ENCODE results near the gene AGBL5.

The AGBL5 gene

GRCh38 chr2:27079233-27080139 is 28.0 kb downstream of the AGBL5 start:
- DNase-seq: no peak

DNA sequence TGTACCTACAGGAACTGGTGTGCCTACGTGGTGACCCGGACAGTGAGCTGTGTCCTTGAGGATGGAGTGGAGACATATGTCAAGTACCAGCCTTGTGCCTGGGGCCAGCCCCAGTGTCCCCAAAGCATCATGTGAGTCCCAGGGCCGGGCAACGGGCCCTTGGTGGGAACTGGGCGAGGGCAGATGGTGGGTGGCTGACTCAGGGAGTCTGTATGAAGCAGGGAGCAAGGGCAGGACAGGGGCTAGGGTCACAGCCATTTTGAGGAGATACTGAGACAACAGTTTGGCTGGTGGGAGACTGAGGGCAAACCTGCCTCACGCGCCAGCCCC is 28.6 kb downstream of the AGBL5 start:
- no peak for DNase-seq

GRCh38 chr2:27080603-27080936 is 29.1 kb downstream of the AGBL5 start:
- DNase-seq: no peak

DNA sequence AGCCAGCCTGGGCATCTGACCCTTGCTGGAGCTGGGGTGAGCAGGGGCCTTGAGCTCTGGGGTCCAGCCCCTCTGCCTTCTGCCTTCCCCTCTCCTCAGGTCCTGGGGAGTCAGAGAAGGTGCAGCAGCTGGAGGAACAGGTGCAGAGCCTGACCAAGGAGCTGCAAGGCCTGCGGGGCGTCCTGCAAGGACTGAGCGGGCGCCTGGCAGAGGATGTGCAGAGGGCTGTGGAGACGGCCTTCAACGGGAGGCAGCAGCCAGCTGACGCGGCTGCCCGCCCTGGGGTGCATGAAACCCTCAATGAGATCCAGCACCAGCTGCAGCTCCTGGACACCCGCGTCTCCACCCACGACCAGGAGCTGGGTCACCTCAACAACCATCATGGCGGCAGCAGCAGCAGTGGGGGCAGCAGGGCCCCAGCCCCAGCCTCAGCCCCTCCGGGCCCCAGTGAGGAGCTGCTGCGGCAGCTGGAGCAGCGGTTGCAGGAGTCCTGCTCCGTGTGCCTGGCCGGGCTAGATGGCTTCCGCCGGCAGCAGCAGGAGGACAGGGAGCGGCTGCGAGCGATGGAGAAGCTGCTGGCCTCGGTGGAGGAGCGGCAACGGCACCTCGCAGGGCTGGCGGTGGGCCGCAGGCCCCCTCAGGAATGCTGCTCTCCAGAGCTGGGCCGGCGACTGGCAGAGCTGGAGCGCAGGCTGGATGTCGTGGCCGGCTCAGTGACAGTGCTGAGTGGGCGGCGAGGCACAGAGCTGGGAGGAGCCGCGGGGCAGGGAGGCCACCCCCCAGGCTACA is 30.7 kb downstream of the AGBL5 start:
- no peak for DNase-seq

- DNase-seq: no peak
Observed at GRCh38 chr2:27082773-27083409, 31.4 kb downstream of the AGBL5 start.

DNA sequence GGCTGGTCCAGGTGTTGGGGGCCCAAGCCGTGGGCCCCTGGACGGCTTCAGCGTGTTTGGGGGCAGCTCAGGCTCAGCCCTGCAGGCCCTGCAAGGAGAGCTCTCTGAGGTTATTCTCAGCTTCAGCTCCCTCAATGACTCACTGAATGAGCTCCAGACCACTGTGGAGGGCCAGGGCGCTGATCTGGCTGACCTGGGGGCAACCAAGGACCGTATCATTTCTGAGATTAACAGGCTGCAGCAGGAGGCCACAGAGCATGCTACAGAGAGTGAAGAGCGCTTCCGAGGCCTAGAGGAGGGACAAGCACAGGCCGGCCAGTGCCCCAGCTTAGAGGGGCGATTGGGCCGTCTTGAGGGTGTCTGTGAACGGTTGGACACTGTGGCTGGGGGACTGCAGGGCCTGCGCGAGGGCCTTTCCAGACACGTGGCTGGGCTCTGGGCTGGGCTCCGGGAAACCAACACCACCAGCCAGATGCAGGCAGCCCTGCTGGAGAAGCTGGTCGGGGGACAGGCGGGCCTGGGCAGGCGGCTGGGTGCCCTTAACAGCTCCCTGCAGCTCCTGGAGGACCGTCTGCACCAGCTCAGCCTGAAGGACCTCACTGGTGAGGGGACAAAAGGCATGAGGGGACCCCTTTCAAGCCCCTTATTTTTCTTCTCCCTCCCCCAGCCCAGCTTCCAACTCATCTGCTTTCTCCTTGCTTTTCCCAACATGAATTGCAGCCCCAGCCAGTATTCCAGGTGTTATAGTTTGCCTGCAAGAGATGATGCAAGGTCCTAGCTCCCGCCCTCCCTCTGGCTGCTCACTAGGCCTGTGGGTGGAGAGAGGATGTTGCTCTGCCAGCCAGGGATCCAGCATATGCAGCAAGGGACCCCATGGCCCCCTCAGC is 32.2 kb downstream of the AGBL5 start:
- DNase-seq: no peak

DNA sequence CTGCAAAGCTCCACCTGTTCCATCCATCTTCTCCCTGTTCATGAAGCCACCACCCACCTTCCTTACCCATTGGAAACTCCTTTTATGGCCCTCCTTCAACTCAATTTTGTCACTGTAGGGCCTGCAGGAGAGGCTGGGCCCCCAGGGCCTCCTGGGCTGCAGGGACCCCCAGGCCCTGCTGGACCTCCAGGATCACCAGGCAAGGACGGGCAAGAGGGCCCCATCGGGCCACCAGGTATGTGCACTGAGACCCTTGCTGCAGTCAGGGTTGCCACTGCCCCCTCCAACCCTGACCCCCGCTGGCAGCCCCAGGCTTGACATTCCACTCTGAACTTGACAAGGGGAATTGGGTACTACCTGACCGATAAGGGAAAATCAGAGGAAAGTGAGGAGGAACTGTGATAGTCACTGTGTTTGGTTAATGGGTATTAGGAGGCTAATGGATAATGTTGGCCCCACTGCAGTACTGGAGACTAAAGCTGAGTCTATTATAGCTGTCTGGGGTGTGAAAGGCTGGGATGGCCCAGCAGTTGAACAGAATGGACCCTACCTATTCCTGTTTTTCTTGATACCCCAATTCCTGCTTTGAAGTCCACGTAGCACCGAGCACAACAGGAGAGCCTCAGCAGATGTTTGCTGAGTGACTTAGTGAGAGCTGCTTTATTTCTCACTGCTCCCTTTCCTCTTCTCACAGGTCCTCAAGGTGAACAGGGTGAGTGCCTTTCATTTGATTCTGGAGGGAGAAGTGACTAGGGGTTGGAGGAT is 33.0 kb downstream of the AGBL5 start:
- DNase-seq: no peak

- DNase-seq: no peak
Observed at GRCh38 chr2:27085062-27085672, 33.7 kb downstream of the AGBL5 start.

GRCh38 chr2:27085673-27086089 is 34.2 kb downstream of the AGBL5 start:
- DNase-seq: peak; percentile 12

GRCh38 chr2:27086090-27086723 is 34.7 kb downstream of the AGBL5 start:
- peak; percentile 84 for DNase-seq

DNA sequence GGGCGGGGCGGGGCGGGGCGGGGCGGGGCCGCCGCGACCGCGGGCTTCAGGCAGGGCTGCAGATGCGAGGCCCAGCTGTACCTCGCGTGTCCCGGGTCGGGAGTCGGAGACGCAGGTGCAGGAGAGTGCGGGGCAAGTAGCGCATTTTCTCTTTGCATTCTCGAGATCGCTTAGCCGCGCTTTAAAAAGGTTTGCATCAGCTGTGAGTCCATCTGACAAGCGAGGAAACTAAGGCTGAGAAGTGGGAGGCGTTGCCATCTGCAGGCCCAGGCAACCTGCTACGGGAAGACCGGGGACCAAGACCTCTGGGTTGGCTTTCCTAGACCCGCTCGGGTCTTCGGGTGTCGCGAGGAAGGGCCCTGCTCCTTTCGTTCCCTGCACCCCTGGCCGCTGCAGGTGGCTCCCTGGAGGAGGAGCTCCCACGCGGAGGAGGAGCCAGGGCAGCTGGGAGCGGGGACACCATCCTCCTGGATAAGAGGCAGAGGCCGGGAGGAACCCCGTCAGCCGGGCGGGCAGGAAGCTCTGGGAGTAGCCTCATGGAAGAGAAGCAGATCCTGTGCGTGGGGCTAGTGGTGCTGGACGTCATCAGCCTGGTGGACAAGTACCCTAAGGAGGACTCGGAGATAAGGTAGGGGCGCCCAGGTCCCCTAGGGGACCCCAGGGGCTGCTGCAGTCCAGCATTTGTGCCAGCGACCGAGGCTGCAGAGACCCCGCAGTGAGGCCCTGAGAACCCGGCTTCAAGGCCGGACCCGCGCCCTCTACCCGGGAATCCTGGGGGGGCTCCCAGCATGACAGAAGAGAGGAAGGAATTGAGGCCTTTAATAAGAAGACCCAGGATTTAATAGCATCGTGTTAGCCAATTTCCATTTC is 35.5 kb downstream of the AGBL5 start, which contains the start of gene KHK:
Gene KHK, plus strand, starts transcription at position 49 of the 870 bp plus-strand sequence. Its CDS starts 488 bp downstream, at position 537.
- DNase-seq: peak; percentile 66

DNA sequence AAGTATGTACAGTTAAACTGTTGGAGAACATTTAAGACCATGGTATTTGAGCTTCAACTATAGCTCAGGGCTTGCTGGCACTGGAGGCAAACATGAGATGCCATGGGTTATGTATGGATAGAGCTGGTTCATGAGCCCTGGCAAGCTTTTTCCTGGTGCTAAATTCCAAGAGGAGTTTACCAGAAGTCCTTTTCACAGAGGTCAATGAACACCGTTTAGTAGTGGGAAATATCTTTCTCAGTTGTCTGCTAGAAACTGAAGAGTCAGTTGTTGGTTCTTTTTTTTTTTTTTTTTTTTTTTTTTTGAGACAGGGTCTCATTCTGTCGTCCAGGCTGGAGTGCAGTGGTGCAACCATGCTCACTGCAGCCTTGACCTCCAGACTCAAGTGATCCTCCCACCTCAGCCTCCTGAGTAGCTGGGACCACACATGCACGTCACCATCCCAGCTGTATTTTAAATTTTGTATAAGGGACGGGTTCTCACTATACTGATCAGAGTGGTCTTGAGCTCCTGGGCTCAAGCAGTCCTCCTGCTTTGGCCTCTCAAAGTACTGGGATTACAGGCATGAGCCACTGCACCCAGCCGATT is 36.4 kb downstream of the AGBL5 start:
- DNase-seq: no peak

- no peak for DNase-seq
Observed at GRCh38 chr2:27088634-27089033, 37.2 kb downstream of the AGBL5 start.

DNA sequence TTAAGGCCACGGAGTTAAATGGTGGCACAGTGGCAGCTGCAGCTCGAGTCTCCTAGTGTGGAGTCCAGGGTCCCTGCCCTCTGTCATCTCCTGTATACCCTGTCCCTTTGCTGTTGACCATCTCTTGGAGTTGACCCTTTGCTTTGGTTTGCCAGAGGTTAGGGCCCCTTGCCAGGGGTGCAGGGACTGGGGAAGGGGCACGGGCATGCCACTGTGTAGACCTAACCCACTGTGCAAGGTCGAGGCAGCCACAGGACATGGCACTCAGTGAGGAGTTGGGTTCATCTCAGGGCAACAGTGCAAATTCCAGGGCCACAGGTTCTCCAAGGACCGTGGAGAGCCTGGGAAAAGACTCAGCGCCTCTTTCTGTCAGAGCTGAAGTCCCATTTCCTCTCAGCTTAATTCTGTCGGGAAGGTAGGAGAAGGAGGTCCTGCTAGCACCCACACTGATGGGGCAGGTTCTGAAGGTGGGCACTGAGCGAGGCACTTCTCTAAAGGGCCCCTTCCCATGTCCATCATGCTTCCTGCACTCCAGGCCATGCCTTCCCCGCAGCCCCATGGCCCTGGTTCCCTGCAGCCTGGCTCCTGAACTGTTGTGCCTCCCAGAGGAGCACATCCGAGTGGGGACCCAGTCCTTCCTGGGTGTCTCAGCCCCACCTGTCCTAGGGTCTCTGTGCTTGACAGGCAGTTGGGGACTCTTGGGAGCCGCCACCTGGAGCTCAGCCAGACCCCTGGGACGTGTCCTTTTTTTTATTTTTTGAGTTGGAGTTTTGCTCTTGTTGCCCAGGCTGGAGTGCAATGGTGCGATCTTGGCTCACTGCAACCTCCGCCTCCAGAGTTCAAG is 37.9 kb downstream of the AGBL5 start:
- DNase-seq: no peak

DNA sequence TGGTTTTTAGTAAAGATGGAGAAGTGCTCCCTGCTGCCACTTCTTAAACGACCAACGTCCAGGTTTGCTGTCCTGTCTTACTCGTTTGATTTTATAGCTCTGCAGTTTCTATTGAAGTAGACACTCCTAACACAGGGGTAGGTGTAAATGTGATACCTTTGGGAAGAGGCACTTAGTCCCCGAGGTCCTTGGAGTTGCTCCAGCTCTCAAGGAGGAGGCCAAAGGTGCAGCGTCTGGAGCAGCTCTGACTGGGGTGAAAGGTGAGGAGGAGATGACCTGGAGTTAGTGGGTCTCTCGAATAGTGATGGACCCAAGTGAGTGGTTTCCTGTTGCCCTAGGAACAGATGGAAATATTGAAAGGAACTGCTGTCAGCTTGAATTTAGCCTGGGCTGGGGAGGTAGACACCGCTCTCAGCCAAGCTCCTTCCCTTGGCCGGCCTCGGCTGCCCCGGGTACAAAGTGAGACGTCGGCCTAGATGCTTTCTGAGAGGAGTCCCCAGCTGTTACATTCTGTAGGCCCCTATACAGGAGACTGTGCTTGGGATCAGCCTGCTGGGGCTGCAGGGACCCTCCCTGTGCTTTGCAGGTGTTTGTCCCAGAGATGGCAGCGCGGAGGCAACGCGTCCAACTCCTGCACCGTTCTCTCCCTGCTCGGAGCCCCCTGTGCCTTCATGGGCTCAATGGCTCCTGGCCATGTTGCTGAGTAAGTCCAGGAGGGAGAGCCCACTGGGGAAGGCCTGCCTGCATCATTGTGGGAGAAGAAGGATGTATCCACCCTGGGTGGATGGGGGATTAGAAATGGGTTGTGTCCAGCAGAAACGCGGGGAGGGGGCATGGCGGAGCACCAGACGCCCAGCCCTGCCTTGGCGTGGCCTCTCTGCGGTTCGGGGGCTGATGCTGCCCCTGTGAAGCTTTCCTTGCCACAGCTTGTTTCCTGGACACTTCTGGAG is 40.6 kb downstream of the AGBL5 start:
- no peak for DNase-seq

- no peak for DNase-seq
Observed at GRCh38 chr2:27092696-27093429, 41.4 kb downstream of the AGBL5 start.

All from DMS153 (cell line).